ENCODE measurements around the gene PCSK4. TPM values are rescaled to one million over a fixed set of nuclear protein-coding genes. Genes with fewer than 3 reads are reported as not detected.

PCSK4 gene
- total and polyA plus RNA-seq, 9 of the 15 experiments (the other 6 are each of a cell fraction or from before 2014, with no cell fraction given): 0.01 to 9.1 (median 2.1) TPM; not detected in 1

DNA sequence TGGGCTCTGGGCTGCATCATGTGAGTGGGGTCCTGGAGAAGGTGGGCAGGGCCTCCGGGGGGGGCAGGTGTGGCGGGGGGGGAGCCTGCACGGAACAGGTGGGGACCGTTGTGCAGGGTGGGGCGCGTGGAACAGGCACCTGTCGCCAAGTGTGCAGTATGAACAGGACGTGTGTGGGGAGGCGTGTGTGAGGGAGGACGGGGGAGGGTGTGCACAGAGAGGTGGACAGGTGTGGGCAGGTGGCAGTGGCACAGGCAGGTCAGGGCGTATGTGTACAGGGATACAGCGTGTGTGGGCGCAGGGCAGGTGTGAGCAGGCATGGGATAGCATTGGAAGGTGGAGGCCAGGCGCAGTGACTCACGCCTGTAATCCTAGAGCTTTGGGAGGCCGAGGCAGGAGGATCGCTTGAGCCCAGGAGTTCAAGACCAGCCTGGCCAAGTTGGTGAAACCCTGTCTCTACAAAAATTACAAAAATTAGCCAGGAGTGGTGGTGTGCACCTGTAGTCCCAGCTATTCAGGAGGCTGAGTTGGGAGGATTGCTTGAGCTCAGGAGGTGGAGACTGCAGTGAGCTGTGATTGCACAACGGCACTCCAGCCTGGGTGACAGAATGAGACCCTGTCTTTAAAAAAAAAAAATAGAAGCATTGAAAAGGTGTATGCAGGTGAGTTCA lies 37.0 kb upstream of the PCSK4 start:
- peaks cover 20 to 44% of the 10 kb centered on the region in 2 experiments; a peak in 4 of 5 replicates for H3K27me3 ChIP-seq (ENCODE audit: control insufficient read depth in 2 of 2, insufficient read depth in 2 of 2, low read length in 2 of 2)
- intact Hi-C loops (cut with micrococcal nuclease): no loop called here
- peaks cover 3 to 49% of the 10 kb centered on the region in 2 experiments; a peak in 3 of 5 replicates for H3K4me1 ChIP-seq (replicated peaks in 1 of 2; ENCODE audit: control insufficient read depth in 2 of 2, insufficient read depth in 2 of 2, low read length in 2 of 2)
- no peaks in the 10 kb centered on the region for H3K9me3 ChIP-seq (replicated peaks; ENCODE audit: control insufficient read depth, insufficient read depth, low read depth, low read length)
- ChIA-PET CTCF (ENCODE audit: low intra/inter-chr PET ratio) (no interaction called here), POLR2A (interaction anchor here (0.7 kb wide), 1 partner anchor 64 kb away, joined by 3 read pairs; no protein-coding TSS in a partner anchor)
- no peak for DNase-seq (ENCODE audit: extremely low read depth in 1 of 4, low spot score in 3 of 4)
- H4K20me1 ChIP-seq (replicated peaks; ENCODE audit: control insufficient read depth, insufficient read depth, low read length): peaks cover 11% of the 10 kb centered on the region
- H3K79me2 ChIP-seq (ENCODE audit: control insufficient read depth, insufficient read depth, low read length): no peaks in the 10 kb centered on the region
- FAIRE-seq: no peak
- TF ChIP-seq RBM25 (IDR thresholded peaks at IDR 0.05; ENCODE audit: low read depth, low read length, severe bottlenecking) (no peak), CEBPB (tag; IDR thresholded peaks at IDR 0.05) (peak; percentile 88), ETV6 (IDR thresholded peaks at IDR 0.05; ENCODE audit: borderline replicate concordance in 1 of 2, low read depth in 2 of 2, low read length in 1 of 2) (no peak), ETV6 (CRISPR knock-in tag; IDR thresholded peaks at IDR 0.05; ENCODE audit: borderline replicate concordance) (no peak)
- TF ChIP-seq, protein P1, sequence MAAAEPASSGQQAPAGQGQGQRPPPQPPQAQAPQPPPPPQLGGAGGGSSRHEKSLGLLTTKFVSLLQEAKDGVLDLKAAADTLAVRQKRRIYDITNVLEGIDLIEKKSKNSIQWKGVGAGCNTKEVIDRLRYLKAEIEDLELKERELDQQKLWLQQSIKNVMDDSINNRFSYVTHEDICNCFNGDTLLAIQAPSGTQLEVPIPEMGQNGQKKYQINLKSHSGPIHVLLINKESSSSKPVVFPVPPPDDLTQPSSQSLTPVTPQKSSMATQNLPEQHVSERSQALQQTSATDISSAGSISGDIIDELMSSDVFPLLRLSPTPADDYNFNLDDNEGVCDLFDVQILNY (CRISPR knock-in tag; IDR thresholded peaks at IDR 0.05): no peak
- WGBS (ENCODE audit: insufficient coverage, low coverage, missing lambda C conversion rate): 19% methylated on average over 11 of the region's 18 CpGs
- in situ Hi-C loops (cut with MboI): no loop called here
- no TSS peak for BruUV-seq (replicated peaks)
- H3K4me3 ChIP-seq: no peak overlapping the region
- H3K27ac ChIP-seq (ENCODE audit: extremely low read depth, low read depth, low read length): no peak overlapping the region
- H2AFZ ChIP-seq (ENCODE audit: low read depth, low read length): no peak overlapping the region
- no peaks in the 10 kb centered on the region for H3K9me1 ChIP-seq (ENCODE audit: control insufficient read depth, insufficient read depth, low read length)
- no peak overlapping the region for H3K9ac ChIP-seq (ENCODE audit: insufficient read depth in 1 of 2, low read depth in 2 of 2, low read length in 2 of 2)
- no peak for ATAC-seq
- H3K4me2 ChIP-seq (ENCODE audit: insufficient read depth, low read length): no peak overlapping the region
- no peaks in the 10 kb centered on the region for H3K36me3 ChIP-seq (ENCODE audit: control insufficient read depth, insufficient read depth, low read length)
